ENCODE data around the gene DUSP23.

DNA sequence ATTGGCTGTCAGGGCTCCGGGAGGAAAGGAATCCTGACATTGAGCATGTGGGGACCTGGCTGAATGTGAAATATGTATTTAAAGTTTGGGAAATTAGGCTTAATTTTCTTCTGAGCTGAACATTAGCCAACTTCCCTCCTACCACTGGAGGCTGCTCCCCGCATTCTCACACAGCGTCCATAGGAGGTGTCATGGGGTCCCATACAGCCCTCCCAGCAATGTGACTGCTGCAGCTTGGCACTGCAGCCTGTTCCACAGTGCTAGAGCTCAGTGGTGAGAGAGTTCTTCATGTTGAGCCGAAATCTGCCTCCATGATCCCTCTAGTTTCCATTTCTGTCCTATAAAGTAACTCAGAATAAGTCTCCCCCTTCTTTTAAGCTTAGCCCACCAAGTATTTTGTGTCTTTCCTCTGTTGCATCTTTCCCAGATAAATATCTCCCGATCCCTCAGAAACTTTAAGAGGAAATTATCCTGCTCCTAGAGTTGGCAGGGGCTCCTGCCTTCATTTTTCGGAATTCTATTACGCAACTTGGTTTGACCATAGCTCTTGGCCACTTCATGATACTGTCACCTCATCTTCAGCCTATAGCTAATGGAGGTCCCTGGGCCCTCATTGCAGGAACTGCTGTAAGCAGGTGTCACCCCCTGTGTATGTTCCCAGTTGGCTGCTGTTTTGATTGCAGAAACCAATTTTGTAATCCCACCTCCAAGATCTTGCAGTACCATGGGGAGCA lies 23.4 kb downstream of the DUSP23 start:
- TF ChIP-seq, protein P1, sequence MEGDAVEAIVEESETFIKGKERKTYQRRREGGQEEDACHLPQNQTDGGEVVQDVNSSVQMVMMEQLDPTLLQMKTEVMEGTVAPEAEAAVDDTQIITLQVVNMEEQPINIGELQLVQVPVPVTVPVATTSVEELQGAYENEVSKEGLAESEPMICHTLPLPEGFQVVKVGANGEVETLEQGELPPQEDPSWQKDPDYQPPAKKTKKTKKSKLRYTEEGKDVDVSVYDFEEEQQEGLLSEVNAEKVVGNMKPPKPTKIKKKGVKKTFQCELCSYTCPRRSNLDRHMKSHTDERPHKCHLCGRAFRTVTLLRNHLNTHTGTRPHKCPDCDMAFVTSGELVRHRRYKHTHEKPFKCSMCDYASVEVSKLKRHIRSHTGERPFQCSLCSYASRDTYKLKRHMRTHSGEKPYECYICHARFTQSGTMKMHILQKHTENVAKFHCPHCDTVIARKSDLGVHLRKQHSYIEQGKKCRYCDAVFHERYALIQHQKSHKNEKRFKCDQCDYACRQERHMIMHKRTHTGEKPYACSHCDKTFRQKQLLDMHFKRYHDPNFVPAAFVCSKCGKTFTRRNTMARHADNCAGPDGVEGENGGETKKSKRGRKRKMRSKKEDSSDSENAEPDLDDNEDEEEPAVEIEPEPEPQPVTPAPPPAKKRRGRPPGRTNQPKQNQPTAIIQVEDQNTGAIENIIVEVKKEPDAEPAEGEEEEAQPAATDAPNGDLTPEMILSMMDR (IDR thresholded peaks at IDR 0.05; ENCODE audit: low read depth, low read length): no peak; the same call in 1 of the 2 replicates
- TF ChIP-seq EZH2phosphoT487 (IDR thresholded peaks at IDR 0.05; ENCODE audit: low read depth): no peak

All from OCI-LY3 (cell line).